ENCODE data around the gene TEX26.

Gene TEX26

DNA sequence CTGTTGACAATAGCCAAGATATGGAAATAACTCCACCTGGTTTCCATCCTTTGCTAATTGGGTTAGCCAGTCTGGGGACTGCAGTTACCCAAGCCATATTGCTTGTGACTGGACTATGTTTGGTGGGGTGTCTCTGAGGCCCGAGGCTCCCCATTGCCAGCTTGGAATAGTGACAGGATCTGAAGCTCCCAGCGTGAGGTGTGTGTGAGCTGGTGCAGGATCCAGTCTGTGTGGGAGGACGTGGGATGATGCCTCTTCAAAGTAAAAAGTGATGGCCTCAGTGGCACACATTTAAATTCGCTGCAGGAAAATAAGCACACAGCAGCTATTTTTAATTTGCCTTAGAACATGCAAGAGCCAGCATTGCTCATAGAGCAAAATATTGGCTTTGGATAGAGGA, 75.0 kb downstream of the TEX26 start:
- H3K36me3 Mint-ChIP-seq (ENCODE audit: low read depth): no peaks in the 10 kb centered on the region
- DNase-seq (no peak), ATAC-seq (no peak)
- no peaks in the 10 kb centered on the region for H3K9me3 Mint-ChIP-seq
- peaks cover 37% of the 10 kb centered on the region for H3K27me3 Mint-ChIP-seq
- H3K4me3 Mint-ChIP-seq: no peak overlapping the region
- peaks cover 9% of the 10 kb centered on the region for H3K4me1 Mint-ChIP-seq
- no peak overlapping the region for H3K27ac Mint-ChIP-seq

DNA sequence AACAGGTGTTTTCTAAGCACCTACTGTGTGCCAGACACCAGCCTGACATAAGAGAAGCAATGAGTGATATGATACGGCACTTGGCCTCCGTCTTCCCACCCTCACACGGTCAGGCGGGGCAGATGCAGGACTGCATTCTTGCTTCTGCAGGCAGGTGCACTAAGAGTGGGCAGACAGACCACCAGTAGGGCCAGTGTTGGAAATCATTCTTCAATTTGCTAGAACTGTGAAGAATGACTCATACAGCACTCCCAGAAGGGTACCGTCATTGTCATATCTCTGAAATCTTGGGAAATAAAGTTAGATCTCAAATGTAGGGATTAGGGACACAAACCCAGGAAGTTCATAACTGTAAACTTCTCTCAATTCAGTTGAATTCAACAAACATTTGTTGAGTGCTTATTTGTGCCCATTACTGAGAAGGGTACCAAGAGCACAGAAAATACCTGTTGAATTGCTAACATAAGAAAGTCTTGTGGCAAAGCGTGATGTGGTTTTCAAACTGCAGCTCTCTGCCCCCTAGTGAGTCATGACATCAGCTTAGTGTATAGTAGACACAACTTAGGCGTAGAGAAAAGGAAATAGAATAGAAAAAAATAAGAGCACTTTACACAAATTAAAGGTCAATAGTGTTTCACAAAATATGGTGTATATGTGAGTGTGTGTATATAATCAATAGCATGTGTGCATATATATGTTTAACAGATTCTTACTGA, 76.1 kb downstream of the TEX26 start:
- Mint-ChIP-seq H3K4me1 (peaks cover 12% of the 10 kb centered on the region), H3K27me3 (peaks cover 38% of the 10 kb centered on the region)
- ATAC-seq: peak; percentile 76

DNA sequence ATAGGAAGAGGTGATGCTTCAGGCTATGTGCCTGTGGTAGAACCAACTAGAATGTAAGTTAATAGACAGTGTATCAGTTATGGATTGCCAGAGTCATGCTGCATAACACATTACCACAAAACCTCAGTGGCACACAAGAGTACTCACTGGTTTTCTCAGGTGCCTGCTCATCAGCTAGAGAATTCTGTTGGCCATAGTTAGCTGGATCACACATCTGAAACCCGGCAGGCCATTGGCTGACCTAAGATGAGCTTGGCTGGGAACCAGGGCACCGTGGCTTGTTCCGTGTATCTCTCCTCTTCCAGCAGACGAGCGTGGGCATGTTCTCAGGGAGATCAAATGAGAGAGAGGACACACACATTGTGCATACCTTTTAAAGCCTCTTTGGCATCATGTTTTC, 76.7 kb downstream of the TEX26 start:
- Mint-ChIP-seq H3K9me3 (no peaks in the 10 kb centered on the region), H3K27me3 (peaks cover 42% of the 10 kb centered on the region), H3K4me3 (no peak overlapping the region), H3K36me3 (ENCODE audit: low read depth) (no peaks in the 10 kb centered on the region), H3K4me1 (peaks cover 12% of the 10 kb centered on the region), H3K27ac (peak overlapping the region; percentile 15)
- DNase-seq (no peak), ATAC-seq (peak; percentile 37)

More for the DNA sequence above, 76.1 kb downstream of the TEX26 start:
- peak overlapping the region; percentile 15 for H3K27ac Mint-ChIP-seq
- DNase-seq: no peak
- no peaks in the 10 kb centered on the region for H3K9me3 Mint-ChIP-seq
- no peaks in the 10 kb centered on the region for H3K36me3 Mint-ChIP-seq (ENCODE audit: low read depth)
- no peak overlapping the region for H3K4me3 Mint-ChIP-seq

DNA sequence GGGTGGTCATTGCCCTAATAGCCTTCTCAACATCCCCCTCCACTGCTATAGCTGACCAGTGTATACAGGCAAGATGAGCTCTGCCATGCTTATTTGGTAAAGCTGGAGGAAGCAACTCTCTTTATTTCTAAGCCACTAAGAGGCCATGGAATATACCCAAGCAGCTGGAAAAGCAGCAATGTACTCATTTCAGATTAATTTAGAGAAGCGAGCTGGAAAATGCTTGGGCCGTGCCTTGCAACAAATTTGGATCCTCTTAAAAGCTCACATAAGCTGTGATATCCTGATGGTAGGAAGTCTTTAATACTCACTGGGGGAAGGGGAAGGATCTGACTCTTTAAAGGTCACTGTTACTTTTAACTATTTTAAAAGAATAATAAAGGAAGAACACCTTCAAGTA, 77.8 kb downstream of the TEX26 start:
- H3K9me3 Mint-ChIP-seq: no peaks in the 10 kb centered on the region
- H3K36me3 Mint-ChIP-seq (ENCODE audit: low read depth): no peaks in the 10 kb centered on the region
- H3K4me3 Mint-ChIP-seq: no peak overlapping the region
- H3K27ac Mint-ChIP-seq: no peak overlapping the region
- DNase-seq (no peak), ATAC-seq (no peak)
- peaks cover 50% of the 10 kb centered on the region for H3K27me3 Mint-ChIP-seq
- peaks cover 12% of the 10 kb centered on the region for H3K4me1 Mint-ChIP-seq

DNA sequence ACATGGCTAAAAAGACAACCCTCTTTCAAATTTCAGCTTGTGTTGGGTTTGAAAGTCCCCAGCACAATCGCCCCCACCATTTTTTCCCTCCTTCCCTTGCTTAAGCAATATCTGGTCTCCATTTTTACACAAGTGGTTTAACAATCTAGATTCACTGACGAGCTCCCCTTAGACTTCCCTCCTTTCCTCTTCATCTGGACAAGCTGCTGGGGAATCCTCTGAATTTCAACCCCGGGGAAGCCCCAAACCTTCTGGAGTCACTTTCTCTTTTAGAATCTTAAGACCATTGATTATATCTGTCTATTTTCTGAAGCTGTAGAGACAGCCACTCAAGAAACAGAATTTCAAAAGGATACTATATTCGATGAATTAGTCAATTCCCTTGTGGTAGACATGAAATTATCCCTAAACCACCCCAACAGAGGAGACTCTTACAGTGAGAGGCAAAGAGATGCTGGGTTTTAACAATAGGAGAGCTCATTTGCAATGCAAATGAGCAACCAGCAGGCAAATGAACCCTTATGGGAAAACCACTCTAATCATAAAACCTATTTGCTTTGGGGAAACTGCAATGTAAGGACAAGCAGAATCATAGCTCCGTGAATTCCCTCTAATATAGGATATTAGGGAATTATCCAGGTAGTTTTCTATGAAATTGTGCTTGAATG, 78.9 kb downstream of the TEX26 start:
- DNase-seq (no peak), ATAC-seq (no peak)
- Mint-ChIP-seq H3K4me3 (no peak overlapping the region), H3K4me1 (peaks cover 12% of the 10 kb centered on the region), H3K27ac (no peak overlapping the region), H3K27me3 (peaks cover 47% of the 10 kb centered on the region), H3K36me3 (ENCODE audit: low read depth) (no peaks in the 10 kb centered on the region), H3K9me3 (no peaks in the 10 kb centered on the region)

DNA sequence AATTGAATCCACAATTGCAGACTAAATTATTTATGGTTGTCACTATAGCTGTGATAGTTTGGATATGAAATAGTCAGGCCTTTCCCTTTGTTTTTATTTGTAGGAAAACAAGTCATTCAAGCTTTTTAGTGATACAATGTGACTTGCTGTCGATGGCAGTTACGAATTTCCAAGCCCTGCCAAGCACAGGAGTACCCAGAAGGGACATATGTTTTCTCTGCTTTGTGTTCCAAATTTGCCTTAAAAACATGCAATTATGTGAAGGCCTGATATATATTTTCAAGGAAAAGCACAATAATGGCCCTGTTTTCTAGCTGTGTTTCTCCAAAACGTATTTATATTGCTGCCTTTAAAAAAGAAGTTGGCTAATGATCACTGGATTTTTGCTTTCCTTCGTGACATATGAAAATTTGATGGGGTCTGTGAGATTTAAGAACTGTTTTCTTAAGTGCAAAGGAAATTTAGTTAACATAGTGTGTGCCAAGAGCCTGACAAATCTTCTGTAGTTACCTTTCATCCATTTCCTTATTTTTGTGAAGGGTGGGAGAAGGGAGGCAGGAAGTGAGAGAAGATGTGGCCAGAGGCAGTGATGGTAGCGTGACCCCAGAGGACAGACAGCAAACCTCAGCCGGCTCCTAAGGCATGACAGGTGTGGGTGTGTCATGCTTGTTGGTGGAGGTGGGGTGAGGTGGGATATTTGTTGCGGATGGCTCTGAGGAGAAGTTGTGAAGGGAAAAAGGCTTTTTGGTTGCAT, 79.6 kb downstream of the TEX26 start:
- no peaks in the 10 kb centered on the region for H3K36me3 Mint-ChIP-seq (ENCODE audit: low read depth)
- ATAC-seq: no peak
- DNase-seq: no peak
- no peak overlapping the region for H3K27ac Mint-ChIP-seq
- H3K4me3 Mint-ChIP-seq: no peak overlapping the region
- no peaks in the 10 kb centered on the region for H3K9me3 Mint-ChIP-seq
- H3K27me3 Mint-ChIP-seq: peaks cover 53% of the 10 kb centered on the region
- peaks cover 12% of the 10 kb centered on the region for H3K4me1 Mint-ChIP-seq

DNA sequence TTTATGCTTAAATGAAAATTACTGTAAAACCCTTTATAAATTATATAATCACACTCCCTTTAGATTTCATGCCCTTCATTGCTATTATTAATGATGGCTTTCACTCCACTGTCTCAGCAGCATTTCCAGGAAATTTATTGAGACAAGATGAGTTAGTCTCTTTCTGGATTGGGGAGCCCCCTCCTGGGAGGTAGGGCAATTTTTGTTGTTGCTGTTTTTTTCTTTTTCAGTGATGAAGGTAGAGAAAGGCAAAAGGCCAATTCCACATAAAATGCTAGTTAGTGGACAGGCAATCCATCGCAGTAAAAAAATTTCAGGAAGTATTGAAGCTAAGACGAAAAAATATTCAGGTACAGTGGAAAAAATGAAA, 80.2 kb downstream of the TEX26 start:
- Mint-ChIP-seq H3K9me3 (no peaks in the 10 kb centered on the region), H3K4me3 (no peak overlapping the region), H3K36me3 (ENCODE audit: low read depth) (no peaks in the 10 kb centered on the region), H3K27ac (no peak overlapping the region), H3K27me3 (peaks cover 58% of the 10 kb centered on the region), H3K4me1 (peaks cover 12% of the 10 kb centered on the region)
- no peak for DNase-seq
- ATAC-seq: no peak

DNA sequence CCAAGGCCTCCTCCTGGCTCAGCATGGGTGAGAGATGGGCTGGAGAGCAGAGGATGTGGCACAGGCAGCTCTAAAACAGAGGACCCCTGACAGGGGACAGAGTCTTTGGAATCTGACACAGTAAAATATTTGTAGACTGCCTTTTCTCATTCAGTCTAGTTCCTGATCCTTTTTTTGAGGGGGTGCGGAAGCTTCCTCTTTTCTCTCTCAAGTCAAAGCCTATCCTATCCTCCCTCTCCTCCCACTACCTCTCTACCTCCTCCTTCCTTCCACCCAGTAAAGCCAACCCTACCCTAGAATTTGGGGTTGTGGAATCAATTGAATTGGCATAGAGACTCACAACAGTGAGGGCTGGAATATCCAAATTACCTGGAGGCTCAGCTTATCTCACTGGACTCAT, 82.0 kb downstream of the TEX26 start:
- peaks cover 62% of the 10 kb centered on the region for H3K27me3 Mint-ChIP-seq
- ATAC-seq (no peak), DNase-seq (no peak)
- H3K4me3 Mint-ChIP-seq: no peak overlapping the region
- no peak overlapping the region for H3K27ac Mint-ChIP-seq
- no peaks in the 10 kb centered on the region for H3K9me3 Mint-ChIP-seq
- peaks cover 6% of the 10 kb centered on the region for H3K4me1 Mint-ChIP-seq
- no peaks in the 10 kb centered on the region for H3K36me3 Mint-ChIP-seq (ENCODE audit: low read depth)

DNA sequence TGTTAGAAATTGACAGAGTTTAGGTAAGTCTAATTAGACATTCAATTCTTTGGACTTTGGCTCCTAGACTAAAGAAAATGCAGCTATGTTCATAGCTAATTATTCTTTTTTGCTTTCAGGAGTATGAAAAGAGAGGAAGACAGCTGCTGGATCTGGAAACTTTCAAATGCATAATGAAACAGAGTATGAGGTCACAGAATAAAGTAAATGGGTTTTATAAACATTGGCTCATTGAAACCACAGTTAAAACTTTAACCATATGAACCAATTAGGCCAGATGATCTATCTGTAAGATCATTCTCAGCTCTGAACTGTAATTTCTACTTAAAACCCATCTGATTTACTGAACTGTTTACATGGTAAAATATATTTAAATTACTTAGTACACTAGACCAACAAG, 82.7 kb downstream of the TEX26 start:
- Mint-ChIP-seq H3K27ac (no peak overlapping the region), H3K9me3 (no peaks in the 10 kb centered on the region)

DNA sequence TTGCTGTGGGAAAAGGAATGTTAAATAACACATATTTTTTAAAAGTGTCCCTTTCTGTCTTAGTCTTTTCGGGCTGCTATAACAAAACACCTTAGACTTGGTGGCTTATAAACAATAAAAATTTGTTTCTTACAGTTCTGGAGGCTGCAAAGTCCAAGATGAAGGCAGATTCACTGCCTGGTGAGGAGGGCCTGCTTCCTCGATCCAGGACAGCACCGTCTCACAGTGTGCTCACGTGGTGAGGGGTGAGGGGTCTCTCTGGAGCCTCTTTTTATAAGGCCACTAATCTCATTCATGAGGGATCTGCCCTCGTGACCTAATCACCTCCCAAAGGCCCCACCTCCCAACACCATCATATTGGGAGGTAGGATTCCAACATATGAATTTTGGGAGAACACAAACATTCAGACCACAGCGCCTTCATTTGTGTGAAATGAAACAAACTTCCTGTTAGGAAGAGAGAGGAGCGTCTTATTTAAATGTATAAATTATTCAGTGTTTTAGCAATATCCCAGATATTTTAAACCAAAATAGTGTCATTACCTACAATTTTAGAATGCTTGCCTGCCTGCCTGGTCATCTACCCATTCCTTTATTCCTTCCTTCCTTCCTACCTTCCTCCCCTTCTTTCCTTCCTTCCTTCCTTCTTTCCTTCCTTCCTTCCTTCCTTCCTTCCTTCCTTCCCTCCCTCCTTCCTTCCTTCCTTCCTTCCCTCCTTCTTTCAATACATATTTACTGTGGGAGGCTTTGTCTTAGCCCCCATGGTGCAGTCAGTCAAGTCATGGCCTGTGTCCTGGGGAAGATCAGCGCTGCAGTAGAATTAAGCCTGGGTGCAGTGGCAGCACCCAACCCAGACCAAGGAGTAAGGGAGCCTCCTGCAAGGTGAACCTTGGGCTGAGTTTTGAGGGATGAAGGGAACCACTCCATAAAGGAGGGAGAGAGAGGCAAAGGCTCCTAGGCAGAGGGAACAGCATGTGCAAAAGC, 84.2 kb downstream of the TEX26 start:
- Mint-ChIP-seq H3K36me3 (ENCODE audit: low read depth) (no peaks in the 10 kb centered on the region), H3K9me3 (no peaks in the 10 kb centered on the region), H3K4me3 (no peak overlapping the region), H3K27me3 (peaks cover 62% of the 10 kb centered on the region), H3K4me1 (peaks cover 3% of the 10 kb centered on the region), H3K27ac (no peak overlapping the region)
- DNase-seq (no peak), ATAC-seq (no peak)

More for the DNA sequence above, 82.7 kb downstream of the TEX26 start:
- ATAC-seq (no peak), DNase-seq (no peak)
- no peak overlapping the region for H3K4me3 Mint-ChIP-seq
- H3K27me3 Mint-ChIP-seq: peaks cover 61% of the 10 kb centered on the region
- no peaks in the 10 kb centered on the region for H3K36me3 Mint-ChIP-seq (ENCODE audit: low read depth)
- H3K4me1 Mint-ChIP-seq: peaks cover 6% of the 10 kb centered on the region

DNA sequence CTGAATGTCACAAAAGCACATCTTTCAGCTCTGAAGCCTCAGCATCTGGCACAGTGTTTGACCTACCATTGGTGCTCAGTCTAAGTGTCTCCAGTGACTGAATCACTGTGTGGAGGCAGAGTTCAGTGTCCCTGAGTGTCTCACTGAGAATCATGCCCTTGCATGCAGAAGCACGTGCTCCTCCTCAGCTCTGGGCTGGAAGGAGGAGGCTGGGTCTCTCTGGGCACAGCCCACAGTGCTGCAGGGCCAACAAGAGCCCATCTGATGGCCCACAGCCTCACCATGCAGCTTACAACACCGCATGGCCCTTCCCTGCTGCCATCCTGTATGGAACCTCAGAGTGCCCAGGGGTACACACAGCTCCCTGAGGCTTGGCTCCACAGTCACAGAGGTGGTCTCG, 86.1 kb downstream of the TEX26 start:
- DNase-seq: no peak
- no peaks in the 10 kb centered on the region for H3K36me3 Mint-ChIP-seq (ENCODE audit: low read depth)
- H3K4me3 Mint-ChIP-seq: no peak overlapping the region
- H3K27me3 Mint-ChIP-seq: peaks cover 70% of the 10 kb centered on the region
- H3K4me1 Mint-ChIP-seq: no peaks in the 10 kb centered on the region
- ATAC-seq: peak; percentile 40
- H3K27ac Mint-ChIP-seq: no peak overlapping the region
- no peaks in the 10 kb centered on the region for H3K9me3 Mint-ChIP-seq

DNA sequence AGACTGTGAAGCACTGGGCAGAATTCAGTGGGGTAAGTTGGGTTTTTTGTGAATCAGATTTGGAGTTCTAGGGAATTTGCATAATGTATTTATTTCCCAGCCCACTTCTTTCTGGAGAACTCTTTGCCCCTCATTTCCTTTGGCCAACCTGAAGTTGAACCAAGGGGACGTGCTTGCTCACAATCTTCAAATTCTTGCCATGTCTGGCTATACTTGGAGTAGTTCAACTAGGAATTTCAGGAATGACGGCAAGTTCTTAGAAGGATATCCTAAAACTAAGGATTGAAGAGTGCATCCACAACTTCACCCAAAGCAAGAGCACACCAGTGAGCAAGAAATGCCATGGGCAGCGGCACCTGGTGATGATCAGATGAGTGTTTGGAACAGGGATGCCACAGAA, 88.5 kb downstream of the TEX26 start:
- no peaks in the 10 kb centered on the region for H3K4me1 Mint-ChIP-seq
- H3K27ac Mint-ChIP-seq: no peak overlapping the region
- DNase-seq (no peak), ATAC-seq (no peak)
- H3K27me3 Mint-ChIP-seq: peaks cover 59% of the 10 kb centered on the region
- no peaks in the 10 kb centered on the region for H3K9me3 Mint-ChIP-seq
- H3K4me3 Mint-ChIP-seq: no peak overlapping the region
- no peaks in the 10 kb centered on the region for H3K36me3 Mint-ChIP-seq (ENCODE audit: low read depth)

DNA sequence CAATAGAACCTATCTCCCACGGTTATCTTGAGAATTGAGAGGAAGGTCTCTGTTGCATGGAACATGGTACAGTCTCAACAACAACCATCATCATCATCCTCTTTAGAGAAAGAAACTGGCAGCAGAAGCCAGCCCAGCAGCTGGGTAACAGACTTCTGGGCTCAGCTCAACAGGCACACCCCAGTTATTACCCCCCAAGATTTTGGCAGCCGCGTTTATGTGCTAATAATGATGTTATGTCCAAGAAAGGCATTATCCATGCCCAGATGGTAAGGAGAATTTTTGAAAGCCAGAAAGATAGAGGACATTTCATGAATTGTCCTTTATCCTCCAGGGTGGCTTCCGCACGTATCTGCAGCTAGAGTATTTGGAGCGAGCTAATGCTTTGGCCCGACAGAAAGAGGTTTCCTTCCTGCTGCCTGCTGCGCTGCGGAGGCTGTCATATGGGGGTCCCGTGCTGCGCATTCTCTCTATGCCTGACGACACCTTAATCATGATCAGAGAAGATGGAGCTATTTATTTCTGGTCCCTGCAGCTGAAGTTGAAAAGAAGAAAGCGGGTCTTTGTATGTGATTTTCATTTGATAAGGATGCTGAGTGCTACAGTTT, 89.9 kb downstream of the TEX26 start:
- ATAC-seq (no peak), DNase-seq (no peak)
- no peak overlapping the region for H3K27ac Mint-ChIP-seq
- no peaks in the 10 kb centered on the region for H3K9me3 Mint-ChIP-seq
- peaks cover 49% of the 10 kb centered on the region for H3K27me3 Mint-ChIP-seq
- H3K4me1 Mint-ChIP-seq: no peaks in the 10 kb centered on the region
- H3K4me3 Mint-ChIP-seq: no peak overlapping the region
- no peaks in the 10 kb centered on the region for H3K36me3 Mint-ChIP-seq (ENCODE audit: low read depth)

All from activated naive CD8-positive, alpha-beta T cell treated with anti-CD3 and anti-CD28 coated beads, Interleukin-2, amount 50 U/mL, for 24 hours (primary cell).